ENCODE results near the gene ATP8A1. TPM values are rescaled to one million over a fixed set of nuclear protein-coding genes. Genes with fewer than 3 reads are reported as not detected.

ATP8A1 gene
- total RNA-seq, 1 experiment from 2014 or later, result 14.3 TPM

DNA sequence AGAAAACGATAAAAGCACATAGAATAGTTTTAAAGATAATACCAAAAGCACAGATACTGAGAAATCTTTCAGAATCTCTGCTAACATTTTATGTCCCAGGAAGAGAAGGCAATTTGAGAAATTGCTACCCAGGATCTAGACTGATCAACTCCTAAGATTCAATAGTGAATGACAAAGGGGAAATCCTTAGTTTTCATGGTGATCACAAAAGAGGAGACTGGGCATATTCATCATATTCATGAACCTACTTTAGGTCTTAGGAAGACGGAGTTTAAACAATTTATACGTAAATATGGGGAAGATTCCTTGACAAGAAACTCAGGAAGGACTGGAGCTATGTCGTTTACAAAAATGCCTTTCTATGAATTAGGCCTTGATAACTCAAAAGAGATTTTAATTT lies 172.3 kb downstream of the ATP8A1 start:
- peak overlapping the region; percentile 93 for H3K27ac Mint-ChIP-seq
- CTCF ChIA-PET, result interaction anchor here (1.1 kb wide), 1 partner anchor 85 kb away, joined by 3 read pairs; no protein-coding TSS in a partner anchor
- H3K36me3 Mint-ChIP-seq, result peaks cover 1% of the 10 kb centered on the region; the same call in 1 of the 2 replicates
- ATAC-seq, result no peak
- POLR2A ChIA-PET, result no interaction called here
- DNase-seq (ENCODE audit: low spot score), result no peak
- peaks cover 78% of the 10 kb centered on the region for H3K4me1 Mint-ChIP-seq
- H3K4me3 Mint-ChIP-seq, result peak overlapping the region; percentile 26
- no peaks in the 10 kb centered on the region for H3K9me3 Mint-ChIP-seq
- TF ChIP-seq SOX15 (CRISPR knock-in tag; IDR thresholded peaks at IDR 0.05) (no peak), KAT7 (CRISPR knock-in tag; IDR thresholded peaks at IDR 0.05; ENCODE audit: borderline replicate concordance) (no peak), FOXJ3 (CRISPR knock-in tag; IDR thresholded peaks at IDR 0.05; ENCODE audit: borderline replicate concordance) (no peak), FOXK1 (CRISPR knock-in tag; IDR thresholded peaks at IDR 0.05) (no peak), RORB (CRISPR knock-in tag; IDR thresholded peaks at IDR 0.05) (no peak), TCF7 (CRISPR knock-in tag; IDR thresholded peaks at IDR 0.05; ENCODE audit: low read depth) (no peak)
- TF ChIP-seq, protein P1, sequence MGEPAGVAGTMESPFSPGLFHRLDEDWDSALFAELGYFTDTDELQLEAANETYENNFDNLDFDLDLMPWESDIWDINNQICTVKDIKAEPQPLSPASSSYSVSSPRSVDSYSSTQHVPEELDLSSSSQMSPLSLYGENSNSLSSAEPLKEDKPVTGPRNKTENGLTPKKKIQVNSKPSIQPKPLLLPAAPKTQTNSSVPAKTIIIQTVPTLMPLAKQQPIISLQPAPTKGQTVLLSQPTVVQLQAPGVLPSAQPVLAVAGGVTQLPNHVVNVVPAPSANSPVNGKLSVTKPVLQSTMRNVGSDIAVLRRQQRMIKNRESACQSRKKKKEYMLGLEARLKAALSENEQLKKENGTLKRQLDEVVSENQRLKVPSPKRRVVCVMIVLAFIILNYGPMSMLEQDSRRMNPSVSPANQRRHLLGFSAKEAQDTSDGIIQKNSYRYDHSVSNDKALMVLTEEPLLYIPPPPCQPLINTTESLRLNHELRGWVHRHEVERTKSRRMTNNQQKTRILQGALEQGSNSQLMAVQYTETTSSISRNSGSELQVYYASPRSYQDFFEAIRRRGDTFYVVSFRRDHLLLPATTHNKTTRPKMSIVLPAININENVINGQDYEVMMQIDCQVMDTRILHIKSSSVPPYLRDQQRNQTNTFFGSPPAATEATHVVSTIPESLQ (CRISPR knock-in tag; IDR thresholded peaks at IDR 0.05), result no peak
- no peaks in the 10 kb centered on the region for H3K27me3 Mint-ChIP-seq (ENCODE audit: low read depth)

DNA sequence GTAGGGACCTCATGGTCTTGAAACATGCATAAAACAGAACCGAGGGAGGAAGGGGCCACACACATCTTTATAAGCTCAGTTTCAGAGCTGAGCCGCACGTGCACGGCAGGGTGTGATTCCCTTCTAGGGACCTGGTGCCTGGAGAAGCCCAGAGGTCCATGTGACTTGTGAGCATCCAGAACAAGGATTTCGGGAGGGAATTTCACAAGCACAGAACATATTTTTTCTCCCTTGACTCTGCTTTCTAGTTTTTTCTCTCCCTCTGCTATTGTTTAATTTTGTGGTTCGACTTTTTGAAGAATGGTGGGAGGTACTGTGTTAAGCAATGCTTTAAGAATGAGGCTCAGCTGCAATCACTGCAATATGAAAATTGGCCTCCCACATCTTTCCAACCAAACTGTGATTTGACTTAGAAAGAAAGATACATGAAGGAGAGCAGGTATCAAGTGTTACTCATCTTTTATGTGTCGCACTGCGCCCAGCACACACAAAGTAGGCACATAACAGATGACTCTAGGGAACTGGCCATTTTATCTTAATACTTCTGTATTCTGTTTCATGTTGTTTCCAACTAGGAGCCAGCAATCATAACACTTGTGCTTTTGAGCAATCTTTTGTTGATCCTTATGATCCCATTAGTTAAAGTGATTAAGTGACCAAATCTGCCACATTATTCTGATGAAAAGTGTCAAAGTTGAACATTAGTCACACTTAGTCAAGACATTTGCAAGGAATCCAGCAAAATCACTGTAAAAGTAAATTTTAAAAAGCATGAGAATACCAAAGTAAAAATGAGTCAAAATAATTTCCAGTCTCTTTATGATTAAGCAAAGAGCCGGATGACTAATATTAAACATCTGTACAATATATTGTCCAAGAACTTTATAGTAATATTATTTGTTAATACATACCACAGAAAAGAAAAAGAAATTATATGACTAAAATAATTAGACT lies 173.2 kb downstream of the ATP8A1 start:
- POLR2A ChIA-PET, result interaction anchor here (0.6 to 0.7 kb wide), 3 partner anchors 24 to 1965 kb away, joined by 3 to 4 read pairs (median 3); partner anchors contain the start of gene KCTD8
- H3K9me3 Mint-ChIP-seq, result no peaks in the 10 kb centered on the region
- no peak overlapping the region for H3K4me3 Mint-ChIP-seq
- peaks cover 6% of the 10 kb centered on the region; the same call in 1 of the 2 replicates for H3K36me3 Mint-ChIP-seq
- peaks cover 78% of the 10 kb centered on the region for H3K4me1 Mint-ChIP-seq
- TF ChIP-seq ZNF232 (CRISPR knock-in tag; IDR thresholded peaks at IDR 0.05), result no peak
- TF ChIP-seq, protein P2, sequence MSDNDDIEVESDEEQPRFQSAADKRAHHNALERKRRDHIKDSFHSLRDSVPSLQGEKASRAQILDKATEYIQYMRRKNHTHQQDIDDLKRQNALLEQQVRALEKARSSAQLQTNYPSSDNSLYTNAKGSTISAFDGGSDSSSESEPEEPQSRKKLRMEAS (CRISPR knock-in tag; IDR thresholded peaks at IDR 0.05), result peak; percentile 15; the same call in 1 of the 2 replicates
- peak overlapping the region; percentile 80 for H3K27ac Mint-ChIP-seq
- ATAC-seq (peak; percentile 40; the same call in 1 of the 2 replicates), DNase-seq (ENCODE audit: low spot score) (no peak)
- CTCF ChIA-PET, result no interaction called here
- no peaks in the 10 kb centered on the region for H3K27me3 Mint-ChIP-seq (ENCODE audit: low read depth)

DNA sequence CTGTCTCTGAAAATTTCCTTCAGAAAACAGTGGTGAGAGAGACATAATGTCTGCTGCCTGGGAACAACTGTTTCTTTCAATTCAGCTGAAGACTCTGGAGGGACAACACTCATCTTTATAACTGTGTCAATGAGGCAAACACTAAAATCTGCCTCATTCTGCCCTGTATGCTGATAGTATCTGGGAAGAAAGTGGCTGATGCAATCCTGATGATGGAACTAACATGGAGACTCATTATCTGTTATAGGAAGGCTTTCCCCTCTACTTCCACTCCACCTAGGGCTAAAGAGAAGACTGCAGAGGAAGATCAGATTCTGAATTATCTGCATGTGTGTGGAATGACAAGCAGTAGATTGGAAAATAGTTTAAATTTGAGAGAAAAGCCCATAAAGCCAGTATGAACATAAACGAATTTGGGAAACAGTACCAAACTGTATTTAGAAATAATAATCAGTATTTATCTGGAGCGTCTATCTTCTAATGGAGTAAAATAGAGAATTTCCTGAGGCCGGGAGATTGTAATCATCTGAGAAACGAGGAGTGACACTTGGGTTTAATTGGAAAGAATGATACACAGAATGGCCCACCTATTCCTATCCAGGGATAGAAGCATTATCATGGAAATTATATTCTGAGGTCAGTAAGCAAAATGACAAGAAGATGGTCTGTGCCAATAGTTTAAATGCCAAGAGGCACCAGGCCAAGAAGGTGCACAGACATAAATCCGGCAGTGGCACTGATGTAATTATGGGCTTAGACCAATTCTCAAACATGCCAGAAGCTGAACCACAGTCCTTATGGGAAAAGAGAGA lies 174.2 kb downstream of the ATP8A1 start:
- ATAC-seq, result no peak
- CTCF ChIA-PET, result no interaction called here

More for the DNA sequence above, 174.2 kb downstream of the ATP8A1 start:
- DNase-seq (ENCODE audit: low spot score), result no peak
- H3K27ac Mint-ChIP-seq, result peak overlapping the region; percentile 87
- POLR2A ChIA-PET, result interaction anchor here (0.7 kb wide), 1 partner anchor 1966 kb away, joined by 4 read pairs; the partner anchor contains the start of gene KCTD8
- peaks cover 74% of the 10 kb centered on the region for H3K4me1 Mint-ChIP-seq
- TF ChIP-seq, protein P3, sequence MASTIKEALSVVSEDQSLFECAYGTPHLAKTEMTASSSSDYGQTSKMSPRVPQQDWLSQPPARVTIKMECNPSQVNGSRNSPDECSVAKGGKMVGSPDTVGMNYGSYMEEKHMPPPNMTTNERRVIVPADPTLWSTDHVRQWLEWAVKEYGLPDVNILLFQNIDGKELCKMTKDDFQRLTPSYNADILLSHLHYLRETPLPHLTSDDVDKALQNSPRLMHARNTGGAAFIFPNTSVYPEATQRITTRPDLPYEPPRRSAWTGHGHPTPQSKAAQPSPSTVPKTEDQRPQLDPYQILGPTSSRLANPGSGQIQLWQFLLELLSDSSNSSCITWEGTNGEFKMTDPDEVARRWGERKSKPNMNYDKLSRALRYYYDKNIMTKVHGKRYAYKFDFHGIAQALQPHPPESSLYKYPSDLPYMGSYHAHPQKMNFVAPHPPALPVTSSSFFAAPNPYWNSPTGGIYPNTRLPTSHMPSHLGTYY (CRISPR knock-in tag; IDR thresholded peaks at IDR 0.05), result no peak
- TF ChIP-seq, protein P4, sequence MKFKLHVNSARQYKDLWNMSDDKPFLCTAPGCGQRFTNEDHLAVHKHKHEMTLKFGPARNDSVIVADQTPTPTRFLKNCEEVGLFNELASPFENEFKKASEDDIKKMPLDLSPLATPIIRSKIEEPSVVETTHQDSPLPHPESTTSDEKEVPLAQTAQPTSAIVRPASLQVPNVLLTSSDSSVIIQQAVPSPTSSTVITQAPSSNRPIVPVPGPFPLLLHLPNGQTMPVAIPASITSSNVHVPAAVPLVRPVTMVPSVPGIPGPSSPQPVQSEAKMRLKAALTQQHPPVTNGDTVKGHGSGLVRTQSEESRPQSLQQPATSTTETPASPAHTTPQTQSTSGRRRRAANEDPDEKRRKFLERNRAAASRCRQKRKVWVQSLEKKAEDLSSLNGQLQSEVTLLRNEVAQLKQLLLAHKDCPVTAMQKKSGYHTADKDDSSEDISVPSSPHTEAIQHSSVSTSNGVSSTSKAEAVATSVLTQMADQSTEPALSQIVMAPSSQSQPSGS (CRISPR knock-in tag; IDR thresholded peaks at IDR 0.05; ENCODE audit: borderline replicate concordance, low read depth), result no peak
- H3K4me3 Mint-ChIP-seq, result no peak overlapping the region
- no peaks in the 10 kb centered on the region for H3K27me3 Mint-ChIP-seq (ENCODE audit: low read depth)
- H3K9me3 Mint-ChIP-seq, result no peaks in the 10 kb centered on the region
- H3K36me3 Mint-ChIP-seq, result peaks cover 6% of the 10 kb centered on the region; the same call in 1 of the 2 replicates
